Nephron (organoid): ENCODE measurements around the gene CD48.

Experiments used
- H3K27ac Mint-ChIP-seq, 3 experiments: 2 replicates each; pipeline ENCODE4 v1.8.0; 2020; ENCODE audit warnings: mixed read lengths in 3 of 3, mild to moderate bottlenecking in 2 of 3, moderate library complexity in 1 of 3
- H3K27me3 Mint-ChIP-seq: 2 replicates; pipeline ENCODE4 v1.8.0; 2021; ENCODE audit warnings: low read depth, mild to moderate bottlenecking, moderate library complexity, mixed read lengths
- H3K36me3 Mint-ChIP-seq: 2 replicates; pipeline ENCODE4 v1.8.0; 2020; ENCODE audit warnings: low read depth, mixed read lengths
- H3K4me1 Mint-ChIP-seq: 2 replicates; pipeline ENCODE4 v1.8.0; 2020; ENCODE audit warnings: mixed read lengths
- H3K4me3 Mint-ChIP-seq, 3 experiments: 2 replicates each; pipeline ENCODE4 v1.8.0; 2020; ENCODE audit warnings: mild to moderate bottlenecking in 3 of 3, mixed read lengths in 3 of 3, moderate library complexity in 2 of 3
- H3K9me3 Mint-ChIP-seq: 2 replicates; pipeline ENCODE4 v1.8.0; 2020; ENCODE audit warnings: mixed read lengths
- CTCF ChIP-seq, 3 experiments: fragments of 200-600 bp; sonication (generic); IDR thresholded peaks; one replicate each; pipeline ENCODE4 v1.5.0; 2021; ENCODE audit warnings: antibody characterized with exemption in 3 of 3; ENCODE audit not compliant: unreplicated experiment in 3 of 3

Gene CD48

GRCh38 chr1:160674415-160674814 lies 37.2 kb downstream of the CD48 start:
- Mint-ChIP-seq H3K9me3 (no peaks in the 10 kb centered on the region), H3K27ac (no peak overlapping the region), H3K36me3 (no peaks in the 10 kb centered on the region), H3K4me3 (no peak overlapping the region), H3K27me3 (peaks cover 13% of the 10 kb centered on the region), H3K4me1 (no peaks in the 10 kb centered on the region)
- TF ChIP-seq CTCF (IDR thresholded peaks at IDR 0.05; ENCODE audit: unreplicated experiment in 3 of 3): no peak

GRCh38 chr1:160672789-160673695 lies 38.6 kb downstream of the CD48 start:
- Mint-ChIP-seq H3K4me3 (no peak overlapping the region), H3K4me1 (no peaks in the 10 kb centered on the region), H3K27ac (no peak overlapping the region), H3K9me3 (no peaks in the 10 kb centered on the region), H3K27me3 (peaks cover 9% of the 10 kb centered on the region), H3K36me3 (no peaks in the 10 kb centered on the region)
- TF ChIP-seq CTCF (IDR thresholded peaks at IDR 0.05; ENCODE audit: unreplicated experiment in 3 of 3): no peak

- H3K4me3 Mint-ChIP-seq: no peak overlapping the region
- no peaks in the 10 kb centered on the region for H3K36me3 Mint-ChIP-seq
- no peaks in the 10 kb centered on the region for H3K4me1 Mint-ChIP-seq
- peaks cover 9% of the 10 kb centered on the region for H3K27me3 Mint-ChIP-seq
- H3K9me3 Mint-ChIP-seq: no peaks in the 10 kb centered on the region
- H3K27ac Mint-ChIP-seq: no peak overlapping the region
- no peak for TF ChIP-seq CTCF (IDR thresholded peaks at IDR 0.05; ENCODE audit: unreplicated experiment in 3 of 3)
These were observed 39.8 kb downstream of the CD48 start for GRCh38 chr1:160671603-160672517.

GRCh38 chr1:160670701-160671100 lies 40.9 kb downstream of the CD48 start:
- Mint-ChIP-seq H3K4me1 (no peaks in the 10 kb centered on the region), H3K27me3 (peaks cover 9% of the 10 kb centered on the region), H3K4me3 (no peak overlapping the region), H3K9me3 (peaks cover 1% of the 10 kb centered on the region), H3K27ac (no peak overlapping the region), H3K36me3 (no peaks in the 10 kb centered on the region)
- no peak for TF ChIP-seq CTCF (IDR thresholded peaks at IDR 0.05; ENCODE audit: unreplicated experiment in 3 of 3)

- H3K27ac Mint-ChIP-seq: no peak overlapping the region
- no peaks in the 10 kb centered on the region for H3K36me3 Mint-ChIP-seq
- no peak overlapping the region for H3K4me3 Mint-ChIP-seq
- peaks cover 9% of the 10 kb centered on the region for H3K27me3 Mint-ChIP-seq
- peaks cover 3% of the 10 kb centered on the region for H3K9me3 Mint-ChIP-seq
- no peak for TF ChIP-seq CTCF (IDR thresholded peaks at IDR 0.05; ENCODE audit: unreplicated experiment in 3 of 3)
- H3K4me1 Mint-ChIP-seq: no peaks in the 10 kb centered on the region
These were observed 41.8 kb downstream of the CD48 start for GRCh38 chr1:160669802-160670201.
